Measurements from ENCODE around the gene GNG10.
A peak's percentile ranks its signal among the peaks of the same experiment; 100 is the strongest.
"Not testable (repeated sequence)": the region's sequence is repeated elsewhere in the genome, so short reads cannot be mapped to it uniquely, and the experiment has no call there.

The GNG10 gene

DNA sequence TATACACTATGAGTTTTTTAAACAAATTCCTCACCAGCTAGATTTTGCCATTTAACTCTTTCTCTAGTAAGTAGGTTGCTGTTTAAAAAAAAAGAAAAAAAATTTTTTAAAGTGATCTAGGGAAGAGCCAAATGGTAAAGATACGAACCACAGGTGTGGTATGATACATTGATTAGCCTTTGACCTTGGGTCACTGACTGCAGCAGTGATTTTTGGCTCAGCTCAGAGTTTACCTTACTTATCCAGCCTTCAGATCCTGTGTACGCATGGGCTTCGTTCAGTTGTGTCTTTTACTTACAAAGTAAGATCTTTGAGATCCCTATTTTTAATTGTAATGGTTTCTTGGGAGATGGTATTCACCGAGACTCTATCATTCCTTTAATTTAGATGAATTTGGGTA lies 12.4 kb upstream of the GNG10 start:
- no peak for DNase-seq (ENCODE audit: low read depth)

DNA sequence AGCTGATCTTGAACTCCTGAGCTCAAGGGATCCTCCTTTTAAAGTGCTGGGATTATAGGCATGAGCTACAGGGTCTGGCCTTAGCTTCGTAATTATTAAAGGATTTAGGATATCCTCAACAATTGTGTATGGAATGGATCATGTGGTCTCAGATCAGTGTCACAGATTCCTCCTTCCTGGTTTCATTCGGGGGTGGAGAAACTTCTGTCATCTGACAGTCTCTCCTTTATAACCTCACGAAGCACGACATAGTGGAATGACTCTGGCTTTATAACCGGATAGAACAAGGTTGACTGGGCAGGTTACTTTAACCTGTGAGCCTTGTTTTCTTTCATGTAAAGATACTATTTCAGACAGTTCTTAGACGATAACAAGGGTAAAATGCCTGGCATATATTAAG lies 4.4 kb upstream of the GNG10 start:
- no peak for DNase-seq (ENCODE audit: low read depth)

DNA sequence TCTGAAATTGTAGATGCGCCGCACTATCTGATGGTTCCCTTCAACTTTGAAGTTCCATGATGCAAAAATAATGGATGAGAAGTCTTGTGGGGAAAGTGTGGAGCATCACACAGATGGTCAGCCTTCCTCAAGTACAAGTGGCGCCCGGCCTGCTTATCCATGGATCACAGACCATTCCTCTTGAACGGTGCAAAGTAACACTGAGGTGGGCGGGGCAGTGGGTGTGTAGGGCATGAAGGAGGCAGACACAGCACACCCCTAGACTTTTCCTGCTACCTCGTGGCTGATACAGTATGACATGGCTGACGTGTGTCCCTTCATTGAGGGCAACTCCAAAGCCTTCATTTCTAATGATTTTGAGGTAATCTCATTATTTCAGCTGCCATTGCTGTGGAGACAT lies 2.5 kb upstream of the GNG10 start:
- DNase-seq (ENCODE audit: low read depth), result no peak

DNA sequence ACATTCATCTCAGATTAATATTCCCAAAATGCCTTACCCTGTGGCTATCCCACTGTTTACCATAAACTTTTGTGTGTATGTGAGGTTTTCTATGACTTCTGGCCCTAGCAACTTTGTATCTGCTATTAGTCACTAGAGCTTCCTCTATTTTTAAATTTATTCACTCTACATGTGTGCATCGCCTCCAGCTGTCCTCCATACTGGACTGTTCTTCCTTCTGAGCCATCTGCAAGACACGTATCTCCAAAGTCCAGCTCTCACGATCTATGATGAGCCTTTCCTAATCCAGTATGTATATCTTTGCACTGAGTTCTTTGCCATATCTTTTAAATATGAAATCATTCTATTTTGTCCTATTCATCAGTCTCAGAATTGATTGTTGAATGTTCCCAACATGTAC lies 1.7 kb upstream of the GNG10 start:
- peak; percentile 10 for DNase-seq (ENCODE audit: low read depth)

DNA sequence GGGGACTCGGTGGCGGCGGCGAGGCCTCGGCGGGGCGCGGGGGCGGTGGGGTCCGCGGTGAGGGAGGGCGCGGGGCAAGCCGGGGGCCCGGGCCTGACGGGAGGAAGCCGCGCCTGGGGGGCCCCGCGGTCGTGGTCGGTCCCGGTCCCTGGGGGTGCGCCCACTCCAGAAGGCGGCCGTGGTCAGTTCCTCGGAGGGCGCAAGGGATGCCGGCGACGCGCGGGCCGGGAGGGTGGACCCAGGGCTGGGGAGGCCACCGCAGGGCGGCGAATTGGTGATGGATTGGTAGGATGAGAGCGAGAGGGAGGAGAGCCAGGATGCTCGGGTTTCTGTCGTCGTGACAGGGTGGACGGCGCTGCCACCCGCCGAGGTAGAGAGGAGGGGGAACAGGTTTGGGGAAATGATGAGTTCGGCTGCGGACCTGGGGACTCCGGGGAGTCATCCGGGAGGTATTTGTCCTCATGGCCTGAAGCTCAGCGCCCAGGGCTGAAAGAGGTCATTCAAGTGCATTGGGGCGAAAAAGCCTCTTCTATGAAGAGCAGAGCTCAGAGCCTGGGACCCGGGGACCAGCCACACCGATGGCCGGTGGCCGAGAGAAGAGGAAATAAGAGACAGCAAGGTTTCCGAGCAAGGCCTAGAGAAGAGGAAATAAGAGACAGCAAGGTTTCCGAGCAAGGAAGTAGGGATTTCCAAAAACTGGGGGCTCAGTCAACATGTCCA lies 557 bp downstream of the GNG10 start:
- DNase-seq (ENCODE audit: low read depth), result peak; percentile 57

DNA sequence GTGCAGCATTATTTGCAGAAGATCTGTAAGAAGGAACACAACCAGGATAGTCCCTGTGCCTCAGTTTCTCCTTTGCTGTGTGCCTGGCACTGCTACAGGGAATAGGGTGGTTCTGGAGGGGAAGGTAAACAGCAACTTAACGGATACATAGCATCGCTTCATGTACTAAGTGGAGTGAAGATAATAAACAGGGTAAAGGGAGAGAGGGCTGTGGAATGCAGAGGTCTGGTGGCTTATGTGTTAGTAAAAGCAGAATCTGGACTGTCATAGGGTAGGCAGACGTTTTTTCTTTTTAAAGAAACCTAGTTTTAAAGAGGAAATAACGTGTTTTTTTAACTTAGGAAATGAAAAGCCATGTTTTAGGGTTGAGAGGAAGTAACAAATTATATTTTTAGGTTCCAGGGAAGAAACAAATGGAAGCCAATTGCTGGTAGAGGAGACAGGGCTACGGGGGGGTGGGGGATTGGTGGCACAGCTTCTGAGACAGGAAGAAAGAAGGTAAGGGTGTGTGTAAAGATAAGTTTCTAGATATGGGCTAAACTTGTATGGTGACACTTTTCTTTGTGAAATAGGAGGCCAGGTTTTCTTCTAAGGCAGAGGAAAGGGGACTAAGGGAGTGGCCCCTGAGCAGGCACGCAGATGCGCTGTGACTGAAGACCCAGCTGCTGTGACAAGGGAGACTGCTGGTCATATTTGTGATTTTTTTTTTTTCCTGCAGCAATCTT lies 1.3 kb downstream of the GNG10 start:
- DNase-seq (ENCODE audit: low read depth), result peak; percentile 12

DNA sequence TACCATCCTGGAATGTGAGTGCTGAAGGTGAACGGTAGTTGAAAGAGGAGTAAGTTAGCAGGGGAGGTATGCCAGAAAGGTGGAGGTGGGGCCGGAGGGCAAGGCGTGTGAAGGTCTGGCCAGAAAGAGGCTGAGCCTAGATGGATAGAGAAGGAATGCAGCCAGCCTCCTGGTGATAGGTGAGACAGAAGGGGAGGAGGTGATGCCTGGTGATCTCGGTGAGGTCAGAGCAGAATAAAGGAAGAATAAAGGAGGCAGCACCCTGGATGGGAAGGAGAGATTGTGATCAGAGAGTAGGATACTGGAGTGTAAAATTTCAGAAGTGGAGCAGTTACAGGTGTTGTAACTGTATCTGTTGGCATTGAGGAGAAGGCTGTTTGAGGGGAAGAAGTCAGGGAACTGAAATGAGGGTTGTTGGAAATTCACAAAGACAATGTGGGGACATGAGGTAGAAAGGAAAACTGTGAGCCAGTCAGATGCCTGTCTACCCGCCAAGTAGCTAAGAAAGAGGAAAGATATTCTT lies 2.0 kb downstream of the GNG10 start:
- no peak for DNase-seq (ENCODE audit: low read depth)

DNA sequence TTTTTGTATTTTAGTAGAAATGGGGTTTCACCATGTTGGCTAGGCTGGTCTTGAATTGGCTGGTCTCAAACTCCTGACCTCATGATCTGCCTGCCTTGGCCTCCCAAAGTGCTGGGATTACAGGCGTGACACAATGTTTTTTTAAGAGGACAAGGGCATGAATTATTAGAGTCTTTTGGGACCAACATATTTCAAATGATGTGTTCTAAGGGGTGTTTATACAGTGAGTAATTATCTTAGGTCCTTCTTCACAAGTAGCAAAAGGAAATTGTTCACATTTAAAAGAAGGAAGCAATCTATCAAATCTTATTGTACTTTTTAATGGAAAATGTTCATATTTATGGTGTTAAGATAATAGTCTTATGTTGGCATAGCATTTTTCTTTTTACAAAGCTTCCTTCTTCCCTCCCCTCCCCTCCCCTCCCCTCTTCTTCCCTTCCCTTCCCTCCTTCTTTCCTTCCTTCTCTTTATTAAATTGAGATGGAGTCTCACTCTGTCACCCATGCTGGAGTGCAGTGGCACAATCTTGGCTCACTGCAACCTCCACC lies 6.7 kb downstream of the GNG10 start:
- no peak for DNase-seq (ENCODE audit: low read depth)

DNA sequence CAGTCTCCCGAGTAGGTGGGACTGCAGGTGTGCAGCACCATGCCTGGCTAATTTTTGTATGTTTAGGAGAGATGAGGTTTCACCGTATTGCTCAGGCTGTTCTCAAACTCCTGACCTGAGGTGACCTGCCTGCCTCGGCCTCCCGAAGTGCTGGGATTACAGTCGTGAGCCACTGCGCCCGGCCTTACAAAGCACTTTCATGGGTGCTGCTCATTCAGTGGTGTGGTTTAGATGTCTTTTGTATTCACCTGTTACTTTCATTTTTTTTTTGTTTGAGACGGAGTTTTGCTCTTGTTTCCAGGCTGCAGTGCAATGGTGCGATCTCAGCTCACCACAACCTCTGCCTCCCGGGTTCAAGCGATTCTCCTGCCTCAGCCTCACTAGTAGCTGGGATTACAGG lies 7.2 kb downstream of the GNG10 start:
- DNase-seq (ENCODE audit: low read depth), result not testable (repeated sequence)

DNA sequence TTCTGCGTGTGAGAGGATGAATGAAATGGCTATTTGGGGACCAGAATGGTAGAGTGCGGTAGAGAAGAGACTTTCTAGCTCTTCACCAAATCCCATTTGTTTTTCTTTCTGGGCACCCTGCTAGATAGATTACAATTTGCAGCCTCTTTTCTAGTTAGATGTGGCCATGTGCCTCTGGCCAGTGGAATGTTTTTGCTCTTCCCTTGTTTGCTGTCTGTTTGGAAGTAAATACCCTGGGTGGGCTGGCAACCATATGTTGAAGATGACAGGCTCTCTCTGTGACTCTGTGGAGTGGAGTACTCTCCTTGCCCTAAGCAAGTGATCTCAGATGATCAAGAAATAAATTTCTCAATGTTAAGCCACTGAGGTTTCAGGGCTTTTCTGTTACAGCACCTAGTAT lies 12.9 kb downstream of the GNG10 start:
- DNase-seq (ENCODE audit: low read depth), result no peak

DNA sequence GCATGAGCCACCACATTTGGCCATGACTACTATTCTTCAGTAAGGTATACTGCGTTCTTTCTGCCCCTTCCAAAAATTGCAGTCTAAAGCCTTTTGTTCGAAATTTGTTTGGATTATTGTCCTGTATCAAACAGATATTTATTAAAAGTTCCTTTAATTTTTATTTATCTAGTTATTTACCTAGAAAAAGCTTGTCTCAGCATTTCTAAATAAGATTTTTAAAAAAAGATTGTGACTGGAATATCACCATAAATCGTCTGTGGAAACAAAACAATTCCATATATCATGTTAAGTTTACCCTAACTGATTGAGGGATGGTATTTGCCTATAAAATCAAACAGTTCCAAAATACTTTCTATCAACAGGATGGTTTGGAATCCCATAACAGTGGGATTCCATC lies 14.7 kb downstream of the GNG10 start:
- DNase-seq (ENCODE audit: low read depth), result no peak

DNA sequence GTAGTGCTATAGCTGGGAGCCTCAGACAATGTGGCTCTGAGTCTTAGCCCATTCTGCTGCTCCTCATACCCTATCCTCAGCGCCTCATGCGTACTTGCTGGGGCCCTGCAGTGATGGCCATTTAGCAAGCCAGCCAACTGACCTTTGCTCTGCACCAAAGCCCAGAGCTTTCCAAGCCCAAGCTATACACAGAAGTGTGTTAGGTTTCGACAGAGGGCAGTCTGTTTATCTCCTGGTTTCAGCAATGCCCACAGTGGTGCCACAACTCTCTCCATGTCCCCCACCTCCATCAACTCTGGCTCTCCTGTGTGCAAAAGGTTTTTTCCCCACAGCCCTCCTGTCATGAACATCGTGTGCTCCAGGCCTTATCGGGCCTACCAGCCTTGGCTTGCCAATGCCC lies 16.9 kb downstream of the GNG10 start:
- DNase-seq (ENCODE audit: low read depth), result no peak

DNA sequence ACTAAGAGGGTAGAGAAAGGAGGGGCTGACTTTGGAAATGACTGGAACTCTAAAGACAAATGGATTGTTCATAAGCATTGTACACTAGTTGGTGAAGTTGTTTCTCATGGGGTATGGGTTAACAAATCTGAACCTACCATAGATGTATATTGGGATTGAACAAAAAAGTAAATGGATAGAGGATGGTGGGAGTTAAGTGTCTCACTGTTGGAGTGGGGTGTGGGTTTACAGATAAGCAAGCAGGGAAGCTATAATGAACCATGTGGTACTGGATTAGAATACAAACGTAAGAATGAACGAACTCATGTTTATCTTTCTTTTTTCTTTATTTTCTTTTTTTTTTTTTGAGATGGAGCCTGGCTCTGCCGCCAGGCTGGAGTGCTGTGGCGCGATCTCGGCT lies 17.8 kb downstream of the GNG10 start:
- DNase-seq (ENCODE audit: low read depth), result no peak

DNA sequence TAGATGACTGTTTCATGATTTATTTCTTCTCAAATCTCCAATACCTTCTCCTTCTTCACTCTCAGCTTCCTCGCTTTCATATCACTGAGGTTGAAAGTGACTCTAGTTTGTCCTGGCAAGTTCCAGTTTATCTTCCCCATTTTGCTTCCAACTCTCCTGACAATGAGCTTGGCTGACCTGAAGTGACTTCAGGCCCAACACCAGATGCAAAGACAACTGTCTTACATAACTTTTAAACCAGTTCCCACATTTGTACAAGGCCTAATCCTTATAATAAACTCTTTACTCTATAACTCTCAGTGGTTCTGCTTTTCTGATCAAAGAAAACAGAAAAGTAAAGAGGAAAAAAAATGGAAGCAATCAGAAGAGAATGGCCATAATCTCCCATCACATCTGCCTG lies 22.0 kb downstream of the GNG10 start:
- no peak for DNase-seq (ENCODE audit: low read depth)

DNA sequence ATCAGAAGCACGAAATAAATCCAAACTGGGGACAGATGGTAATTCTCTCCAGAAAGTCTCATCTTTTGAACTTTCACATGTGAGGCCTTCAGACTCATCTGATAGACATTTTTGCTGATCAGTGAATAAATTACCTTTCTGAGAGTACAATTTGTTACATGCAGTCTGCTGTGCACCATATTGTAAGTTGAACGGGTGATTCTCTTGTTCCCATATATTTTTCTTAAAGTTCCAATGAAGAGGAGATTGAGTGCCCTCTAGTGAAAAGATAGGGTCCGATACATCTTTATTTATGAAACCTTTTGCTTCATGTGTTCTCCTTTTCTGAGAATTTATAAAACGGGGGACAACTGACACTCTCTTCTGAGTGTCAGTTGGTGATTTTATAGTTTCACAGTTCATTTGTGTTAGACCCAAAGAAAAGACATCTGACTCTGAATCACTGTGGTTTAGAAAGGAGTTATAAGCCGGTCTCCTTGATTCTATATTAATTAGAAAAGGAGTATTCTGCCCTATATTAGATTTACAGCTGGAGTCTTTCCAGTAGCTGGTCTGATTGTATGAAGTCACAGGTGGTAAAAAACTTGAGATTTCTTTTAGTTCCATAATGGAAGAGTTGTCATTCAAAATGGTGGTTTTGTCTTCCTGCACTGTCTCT lies 30.4 kb downstream of the GNG10 start:
- DNase-seq (ENCODE audit: low read depth), result peak; percentile 67

DNA sequence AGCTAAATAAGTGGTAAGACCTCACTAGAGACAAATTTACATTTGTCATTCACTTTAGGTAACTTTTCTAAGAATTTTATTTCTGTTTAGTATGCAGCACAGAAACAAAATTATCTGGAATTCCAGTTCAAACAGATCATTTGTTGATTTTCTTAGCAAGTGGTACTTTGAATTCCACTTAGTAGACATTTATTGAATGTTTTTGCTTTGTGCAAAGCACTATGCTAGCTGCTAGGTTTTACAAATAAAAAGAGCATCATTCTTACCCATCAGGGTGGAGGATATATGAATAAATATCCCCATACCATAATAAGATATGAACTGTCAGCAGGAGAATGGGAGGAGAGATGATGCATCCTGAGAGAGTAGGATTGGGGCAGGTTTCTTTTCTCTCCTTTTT lies 35.4 kb downstream of the GNG10 start:
- no peak for DNase-seq (ENCODE audit: low read depth)

DNA sequence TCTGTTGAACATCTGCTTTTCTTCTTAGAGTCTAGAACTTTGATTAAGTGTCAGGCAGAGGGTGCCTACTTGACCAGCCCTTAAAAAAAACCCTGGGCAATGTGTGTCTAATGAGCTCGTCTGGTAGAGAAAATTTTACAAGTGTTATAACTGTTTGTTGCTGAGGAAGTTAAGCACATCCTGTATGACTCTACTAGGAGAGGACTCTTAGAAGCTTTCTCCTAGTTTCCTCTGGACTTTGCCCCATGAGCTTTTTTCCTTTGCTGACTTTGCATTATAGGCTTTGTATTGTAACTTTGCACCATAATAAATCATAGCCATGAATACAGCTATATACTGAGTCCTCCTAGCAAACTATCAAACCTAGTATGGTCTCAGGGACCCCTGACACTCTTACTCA lies 39.4 kb downstream of the GNG10 start:
- DNase-seq (ENCODE audit: low read depth), result peak; percentile 14

DNA sequence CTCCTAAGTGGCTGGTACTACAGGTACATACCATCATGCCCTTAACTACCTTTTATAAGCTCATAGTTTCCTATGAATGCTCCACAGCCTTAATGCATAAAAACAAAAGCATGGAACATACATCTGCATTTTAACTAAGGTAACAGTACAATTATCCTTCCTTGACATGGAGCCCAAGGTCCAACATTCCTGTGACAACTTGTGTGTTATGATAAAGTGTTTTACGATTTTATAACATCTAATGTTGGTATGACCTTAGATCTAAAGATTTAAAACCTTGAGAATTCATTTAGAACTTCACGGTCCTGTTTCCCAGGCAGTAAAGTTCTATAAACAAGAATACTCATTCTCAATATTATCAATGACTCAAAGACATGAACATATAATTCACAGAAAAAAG lies 43.1 kb downstream of the GNG10 start:
- DNase-seq (ENCODE audit: low read depth), result no peak

DNA sequence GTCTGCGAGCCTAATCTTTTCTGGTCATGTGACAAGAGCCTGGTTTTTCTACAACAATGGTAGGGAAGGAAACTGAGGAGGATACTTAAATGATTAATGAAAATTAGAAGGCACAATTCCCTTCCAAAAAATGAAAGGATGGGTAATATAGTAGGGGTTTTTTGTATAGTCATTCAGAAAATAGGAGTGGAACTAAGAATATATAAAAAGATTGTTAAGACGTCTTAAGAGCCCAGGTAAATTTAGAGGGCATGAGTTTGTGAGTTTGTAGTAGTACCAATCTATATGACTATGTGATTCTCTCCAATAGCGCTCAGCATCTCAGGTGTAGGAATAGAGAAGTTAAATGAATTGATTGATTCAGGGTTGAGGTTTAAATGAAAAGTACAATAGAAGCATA lies 50.1 kb downstream of the GNG10 start:
- DNase-seq (ENCODE audit: low read depth), result no peak

DNA sequence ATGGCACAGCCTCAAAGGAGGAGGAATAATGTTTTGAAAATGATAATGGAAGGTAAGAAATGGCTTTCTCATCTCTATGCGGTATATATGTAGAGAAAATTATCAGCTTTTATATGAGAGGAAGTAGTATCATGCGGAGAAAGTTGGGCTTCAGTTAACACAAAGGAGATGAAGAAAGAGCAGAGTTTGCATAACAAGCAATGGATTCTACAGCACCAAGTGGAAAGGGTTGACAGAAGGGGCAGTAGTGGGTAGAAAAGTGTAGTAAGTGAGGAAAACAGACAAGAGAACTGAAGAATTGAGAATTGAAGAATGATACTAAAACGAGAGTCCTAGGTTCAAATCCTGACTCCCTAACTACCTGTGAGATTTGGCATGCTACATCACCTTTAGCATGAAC lies 51.0 kb downstream of the GNG10 start:
- DNase-seq (ENCODE audit: low read depth), result no peak

DNA sequence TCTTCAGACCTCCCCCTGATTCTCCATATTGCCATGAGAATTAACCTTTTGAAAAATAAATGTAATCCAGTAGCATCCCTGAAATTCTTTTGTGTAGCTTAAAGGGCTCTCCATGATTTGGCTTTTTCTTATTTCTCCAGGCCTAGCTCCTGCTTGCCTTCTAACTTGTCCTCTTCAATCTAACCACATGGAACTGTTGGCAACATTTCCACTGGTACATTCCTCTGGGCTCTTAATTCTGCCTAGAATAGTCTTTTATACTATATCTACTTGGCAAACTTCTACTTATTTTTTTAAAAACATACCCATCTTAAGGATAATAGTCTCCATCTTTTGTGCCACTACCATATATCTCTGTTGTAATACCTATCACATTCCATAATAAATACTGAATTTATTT lies 54.1 kb downstream of the GNG10 start:
- DNase-seq (ENCODE audit: low read depth), result no peak

DNA sequence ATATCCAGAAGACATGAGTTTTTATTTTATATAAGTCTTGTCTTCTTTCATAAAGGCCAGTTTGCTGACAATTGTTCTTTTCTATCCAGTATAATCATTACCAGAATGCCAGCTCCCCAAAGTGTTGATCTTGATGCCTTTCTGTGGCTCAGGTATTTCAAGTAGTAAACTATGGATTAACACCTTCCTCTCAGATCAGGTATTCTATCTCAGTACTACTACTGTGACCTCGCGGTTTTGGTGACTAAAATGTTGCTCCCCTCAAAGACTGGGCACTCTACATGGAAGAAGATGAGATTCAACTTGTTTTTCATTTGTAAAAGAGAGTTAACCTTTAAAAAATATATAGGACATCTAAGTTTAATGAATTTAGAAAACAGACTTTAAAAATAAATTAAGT lies 58.1 kb downstream of the GNG10 start:
- no peak for DNase-seq (ENCODE audit: low read depth)

All from ELR (cell line).